HCT116 (cell line): Measurements from ENCODE around the gene SMIM8. TPM values are rescaled to one million over a fixed set of nuclear protein-coding genes. Genes with fewer than 3 reads are reported as not detected.

Experiments used
- ATAC-seq: fragments of 200-7000 bp; cut with Tn5 transposase; 2 replicates; pipeline ENCODE4 v1.9.1; 2020; ENCODE audit warnings: mild to moderate bottlenecking, moderate library complexity
- BruUV-seq: library from RNA; stranded (reverse); fragments of 400-500 nt; replicated peaks from 2 replicates; lab custom pipeline; 2021; lab: Mats Ljungman, UMichigan
- CTCF ChIA-PET: fragments of 300-600 bp; sonication (Branson Sonifier 250); formaldehyde crosslinking; loops from one replicate; lab custom pipeline; 2021; ENCODE audit warnings: antibody characterized with exemption; lab: Charles Lee
- POLR2A ChIA-PET: fragments of 300-600, 350-600 bp; sonication (Branson Sonifier 250); formaldehyde crosslinking; loops from one replicate; lab custom pipeline; 2021; ENCODE audit warnings: antibody characterized with exemption; lab: Charles Lee
- RAD21 ChIA-PET, 2 experiments: fragments of 300-600 bp; sonication (Branson Sonifier 250); formaldehyde crosslinking; loops; one replicate each; lab custom pipeline; 2023; ENCODE audit warnings: low total read pairs in 2 of 2; ENCODE audit not compliant: uncharacterized antibody in 2 of 2, unreplicated experiment in 2 of 2, low non-redundant PET in 1 of 2; lab: Charles Lee
- DNase-seq: peaks from one replicate; pipeline ENCODE4 v3.0.0-alpha.2; 2010; ENCODE audit warnings: low read depth, low spot score
- H2AFZ ChIP-seq: fragments of 200-600 bp; shearing (Covaris generic), sonication (generic); 2 replicates; pipeline ENCODE4 v1.6.1; 2017; ENCODE audit warnings: low read depth, mixed run types, mixed read lengths, antibody characterized with exemption, low read length; ENCODE audit not compliant: poor library complexity, severe bottlenecking
- H3K27ac ChIP-seq: 2 replicates; pipeline ENCODE4 v1.5.1; 2012; ENCODE audit warnings: low read depth, low read length
- H3K27me3 ChIP-seq: fragments of 200-600 bp; sonication (generic); 2 replicates; pipeline ENCODE4 v1.6.1; 2016; ENCODE audit warnings: mixed run types, low read length, mixed read lengths; ENCODE audit not compliant: insufficient read depth
- H3K36me3 ChIP-seq, 2 experiments: fragments of 200-500 bp in 1 of 2; fragments of 200-600 bp in 1 of 2; sonication (Bioruptor generic) in 1 of 2; sonication (generic) in 1 of 2; 2 replicates each; pipeline versions ENCODE4 v1.5.1 to v1.6.1; 2014 to 2016; ENCODE audit warnings: low read length in 2 of 2, inconsistent platforms in 1 of 2, mixed read lengths in 1 of 2, mixed run types in 1 of 2; ENCODE audit not compliant: insufficient read depth in 2 of 2, control insufficient read depth in 1 of 2
- H3K4me1 ChIP-seq, 2 experiments: fragments of 200-600 bp in 1 of 2; sonication (generic) in 1 of 2; 2 replicates each; pipeline versions ENCODE4 v1.5.1 to v1.6.1; 2012 to 2017; ENCODE audit warnings: low read length in 2 of 2, inconsistent platforms in 1 of 2, mild to moderate bottlenecking in 1 of 2, mixed read lengths in 1 of 2, mixed run types in 1 of 2, moderate library complexity in 1 of 2; ENCODE audit not compliant: insufficient read depth in 2 of 2, control insufficient read depth in 1 of 2
- H3K4me2 ChIP-seq: fragments of 200-600 bp; sonication (generic); 2 replicates; pipeline ENCODE4 v1.6.1; 2017; ENCODE audit warnings: mixed run types, low read length, mixed read lengths
- H3K4me3 ChIP-seq, 2 experiments: fragments of 200-600 bp in 1 of 2; sonication (generic) in 1 of 2; replicated peaks in 1 of 2; 2 replicates each; pipeline ENCODE4 v1.5.1; 2011 to 2016; ENCODE audit warnings: low read length in 2 of 2, control low read depth in 1 of 2, low read depth in 1 of 2, mild to moderate bottlenecking in 1 of 2, mixed read lengths in 1 of 2, mixed run types in 1 of 2
- H3K79me2 ChIP-seq: fragments of 200-600 bp; sonication (generic); 2 replicates; pipeline ENCODE4 v1.6.1; 2017; ENCODE audit warnings: mild to moderate bottlenecking, mixed run types, low read length, moderate library complexity, mixed read lengths; ENCODE audit not compliant: insufficient read depth
- H3K9ac ChIP-seq: fragments of 200-600 bp; sonication (generic); 2 replicates; pipeline ENCODE4 v1.6.1; 2016; ENCODE audit warnings: low read length, mixed read lengths
- H3K9me2 ChIP-seq: fragments of 200-600 bp; sonication (generic), shearing (Covaris generic); 2 replicates; pipeline ENCODE4 v1.6.1; 2017; ENCODE audit warnings: mixed run types, mild to moderate bottlenecking, moderate library complexity; ENCODE audit not compliant: insufficient read depth
- H3K9me3 ChIP-seq, 2 experiments: fragments of 200-500 bp in 1 of 2; fragments of 200-600 bp in 1 of 2; sonication (Bioruptor generic) in 1 of 2; sonication (generic) in 1 of 2; 2 replicates each; pipeline ENCODE4 v1.6.1; 2014 to 2017; ENCODE audit warnings: low read length in 2 of 2, mixed read lengths in 2 of 2, inconsistent platforms in 1 of 2, low read depth in 1 of 2, mild to moderate bottlenecking in 1 of 2, mixed run types in 1 of 2, moderate library complexity in 1 of 2; ENCODE audit not compliant: control insufficient read depth in 1 of 2, insufficient read depth in 1 of 2
- H4K20me1 ChIP-seq: fragments of 200-600 bp; sonication (generic), shearing (Covaris generic); 2 replicates; pipeline ENCODE4 v1.6.1; 2017; ENCODE audit warnings: mixed run types, mild to moderate bottlenecking, moderate library complexity; ENCODE audit not compliant: insufficient read depth
- CBX3 ChIP-seq: IDR thresholded peaks from 2 replicates; pipeline ENCODE4 v1.6.1; 2012; ENCODE audit warnings: low read depth
- CEBPB ChIP-seq: IDR thresholded peaks from 2 replicates; pipeline ENCODE4 v1.6.1; 2012; ENCODE audit warnings: low read depth
- CTCF ChIP-seq, 3 experiments: fragments of 200-600 bp in 1 of 3; sonication (generic) in 1 of 3; IDR thresholded peaks in 2 of 3; conservative IDR thresholded peaks in 1 of 3; 2 replicates each; pipeline ENCODE4 v1.5.1; 2012 to 2017; ENCODE audit warnings: low read depth in 2 of 3, low read length in 2 of 3, antibody characterized with exemption in 1 of 3, borderline replicate concordance in 1 of 3, control low read depth in 1 of 3, mild to moderate bottlenecking in 1 of 3, mixed read lengths in 1 of 3, mixed run types in 1 of 3, moderate library complexity in 1 of 3; ENCODE audit not compliant: insufficient read depth in 1 of 3
- EGR1 ChIP-seq: IDR thresholded peaks from 2 replicates; pipeline ENCODE4 v1.6.1; 2012; ENCODE audit warnings: low read depth
- EZH2 ChIP-seq: fragments of 200-600 bp; sonication (generic); IDR thresholded peaks from 2 replicates; pipeline ENCODE4 v1.6.1; 2017; ENCODE audit warnings: antibody characterized with exemption, mixed run types
- EZH2phosphoT487 ChIP-seq: fragments of 200-600 bp; IDR thresholded peaks from 2 replicates; pipeline ENCODE4 v1.6.1; 2018; ENCODE audit warnings: antibody characterized with exemption, borderline replicate concordance
- JUND ChIP-seq: IDR thresholded peaks from 2 replicates; pipeline ENCODE4 v1.6.1; 2012
- MAX ChIP-seq: IDR thresholded peaks from 2 replicates; pipeline ENCODE4 v1.6.1; 2012
- POLR2AphosphoS5 ChIP-seq: IDR thresholded peaks from 2 replicates; pipeline ENCODE4 v1.6.1; 2011; ENCODE audit warnings: mild to moderate bottlenecking, low read depth, low read length, moderate library complexity
- REST ChIP-seq: IDR thresholded peaks from 2 replicates; pipeline ENCODE4 v1.6.1; 2012; ENCODE audit warnings: low read depth
- SP1 ChIP-seq: IDR thresholded peaks from 2 replicates; pipeline ENCODE4 v1.6.1; 2012; ENCODE audit warnings: low read depth
- SRF ChIP-seq: IDR thresholded peaks from 2 replicates; pipeline ENCODE4 v1.6.1; 2012; ENCODE audit warnings: low read depth
- YY1 ChIP-seq: IDR thresholded peaks from 2 replicates; pipeline ENCODE4 v1.6.1; 2011; ENCODE audit warnings: low read length, low read depth, moderate library complexity, mild to moderate bottlenecking; ENCODE audit not compliant: insufficient replicate concordance; ENCODE audit errors: extremely low read depth
- ZBTB33 ChIP-seq: IDR thresholded peaks from 2 replicates; pipeline ENCODE4 v1.6.1; 2011; ENCODE audit warnings: mild to moderate bottlenecking, low read length, moderate library complexity; ENCODE audit not compliant: insufficient replicate concordance; ENCODE audit errors: extremely low read depth
- ZFX ChIP-seq: fragments of 450-650 bp; IDR thresholded peaks from 2 replicates; pipeline ENCODE4 v1.6.1; 2017
- intact Hi-C: fragments of 100-400 bp; cut with micrococcal nuclease; formaldehyde crosslinking; loops from 2 replicates; pipeline ENCODE4 v1.10.0; 2022
- total RNA-seq: library from RNA; stranded (reverse); gene quantifications from one replicate; pipeline ENCODE4 v1.2.1, GENCODE V29; 2021; ENCODE audit not compliant: unreplicated experiment

The SMIM8 gene
- total RNA-seq, 1 experiment from 2014 or later, result 8.0 TPM

- ChIA-PET POLR2A (no interaction called here), RAD21 (no interaction called here), CTCF (no interaction called here)
- Histone ChIP-seq H4K20me1 (no peaks in the 10 kb centered on the region), H3K27ac (no peak overlapping the region), H3K79me2 (no peaks in the 10 kb centered on the region), H3K9me3 (no peaks in the 10 kb centered on the region), H2AFZ (no peak overlapping the region), H3K4me1 (no peaks in the 10 kb centered on the region), H3K36me3 (no peaks in the 10 kb centered on the region), H3K9me2 (no peaks in the 10 kb centered on the region), H3K9ac (no peak overlapping the region), H3K4me3 (no peak overlapping the region), H3K27me3 (peaks cover 18% of the 10 kb centered on the region; the same call in 1 of the 2 replicates), H3K4me2 (no peak overlapping the region)
- no peak for ATAC-seq
- no TSS peak for BruUV-seq
- no peak for DNase-seq
- intact Hi-C loops, result no loop called here
- TF ChIP-seq YY1 (no peak), JUND (no peak), EZH2phosphoT487 (no peak), SRF (no peak), POLR2AphosphoS5 (no peak), EZH2 (no peak), ZFX (no peak), CTCF (IDR thresholded peaks at IDR 0.05 in 2 of 3, conservative IDR thresholded peaks at IDR 0.05 in 1 of 3; ENCODE audit: borderline replicate concordance in 1 of 3, insufficient read depth in 1 of 3, low read depth in 2 of 3, low read length in 2 of 3) (no peak)
These were observed 9.5 kb upstream of the SMIM8 start for GRCh38 chr6:87312860-87313259.

- Histone ChIP-seq H3K9ac (no peak overlapping the region), H4K20me1 (no peaks in the 10 kb centered on the region), H3K36me3 (no peaks in the 10 kb centered on the region), H2AFZ (no peak overlapping the region), H3K4me1 (no peaks in the 10 kb centered on the region), H3K27ac (no peak overlapping the region), H3K9me3 (no peaks in the 10 kb centered on the region), H3K79me2 (no peaks in the 10 kb centered on the region), H3K4me2 (no peak overlapping the region), H3K27me3 (peaks cover 18% of the 10 kb centered on the region; the same call in 1 of the 2 replicates), H3K4me3 (no peak overlapping the region), H3K9me2 (0 out of 2 replicates have a peak, but pooled peaks cover 2% of the 10 kb centered on the region)
- ATAC-seq, result no peak
- ChIA-PET RAD21 (no interaction called here), POLR2A (no interaction called here), CTCF (no interaction called here)
- no peak for DNase-seq
- no TSS peak for BruUV-seq
- intact Hi-C loops, result no loop called here
- TF ChIP-seq MAX, result no peak
- no peak for TF ChIP-seq CBX3
- no peak for TF ChIP-seq EGR1
- TF ChIP-seq ZBTB33, result no peak
- no peak for TF ChIP-seq REST
- no peak for TF ChIP-seq CEBPB
- TF ChIP-seq SP1, result no peak
These were observed 7.3 kb upstream of the SMIM8 start for GRCh38 chr6:87315071-87315470.
